DMS153 treated with DMSO at 0.1 percent for 48 hours (cell line): ENCODE data around the gene NUTM1.
"Not testable (repeated sequence)": the region's sequence is repeated elsewhere in the genome, so short reads cannot be mapped to it uniquely, and the experiment has no call there.

Experiments
- DNase-seq: peaks from one replicate; lab custom pipeline; 2025; ENCODE audit not compliant: unreplicated experiment; lab: John Stamatoyannopoulos, UW

NUTM1 gene

GRCh38 chr15:34364041-34364440, 20.9 kb downstream of the NUTM1 start:
- DNase-seq = no peak

GRCh38 chr15:34365091-34365825, 22.1 kb downstream of the NUTM1 start:
- DNase-seq = no peak

GRCh38 chr15:34365836-34366235, 22.7 kb downstream of the NUTM1 start:
- no peak for DNase-seq

DNA sequence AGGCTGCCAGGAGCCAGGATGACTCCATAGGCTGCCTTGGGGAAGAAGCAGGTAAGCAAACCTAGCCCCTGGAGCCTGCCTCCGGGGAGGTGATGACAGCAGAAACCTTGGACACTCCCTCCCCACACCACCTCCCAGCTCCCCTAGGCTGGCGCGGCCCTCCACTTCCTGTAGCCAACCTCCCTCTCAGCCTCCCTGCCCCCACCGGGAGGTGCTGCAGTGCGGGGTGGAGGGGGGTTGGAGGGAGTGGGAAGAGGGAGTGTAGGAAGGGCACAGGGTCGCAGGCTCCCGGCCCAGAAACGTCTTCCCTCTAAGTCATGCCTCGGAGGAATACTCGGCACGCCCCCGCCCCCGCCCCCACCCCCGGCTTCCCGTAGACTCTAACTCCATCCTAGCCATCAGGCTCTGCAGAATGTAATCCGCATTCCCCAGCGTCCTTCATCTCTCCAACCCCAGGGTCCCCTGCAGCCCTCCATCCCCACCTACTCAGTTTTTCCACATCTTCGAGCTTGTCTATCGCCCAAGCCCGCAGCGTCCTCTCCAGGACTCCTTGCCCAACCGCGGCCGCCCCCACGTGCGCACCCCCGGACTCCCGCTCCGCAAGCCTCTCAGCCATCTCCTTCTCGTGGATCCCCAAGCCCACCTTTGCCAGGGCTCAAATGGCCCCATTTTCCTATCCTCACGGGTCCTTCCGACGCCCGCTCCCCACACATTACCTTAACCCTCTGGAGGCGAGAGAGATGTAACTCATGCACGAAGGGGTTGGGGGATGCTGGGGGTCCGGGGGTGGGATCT, 23.4 kb downstream of the NUTM1 start:
- no peak for DNase-seq

DNA sequence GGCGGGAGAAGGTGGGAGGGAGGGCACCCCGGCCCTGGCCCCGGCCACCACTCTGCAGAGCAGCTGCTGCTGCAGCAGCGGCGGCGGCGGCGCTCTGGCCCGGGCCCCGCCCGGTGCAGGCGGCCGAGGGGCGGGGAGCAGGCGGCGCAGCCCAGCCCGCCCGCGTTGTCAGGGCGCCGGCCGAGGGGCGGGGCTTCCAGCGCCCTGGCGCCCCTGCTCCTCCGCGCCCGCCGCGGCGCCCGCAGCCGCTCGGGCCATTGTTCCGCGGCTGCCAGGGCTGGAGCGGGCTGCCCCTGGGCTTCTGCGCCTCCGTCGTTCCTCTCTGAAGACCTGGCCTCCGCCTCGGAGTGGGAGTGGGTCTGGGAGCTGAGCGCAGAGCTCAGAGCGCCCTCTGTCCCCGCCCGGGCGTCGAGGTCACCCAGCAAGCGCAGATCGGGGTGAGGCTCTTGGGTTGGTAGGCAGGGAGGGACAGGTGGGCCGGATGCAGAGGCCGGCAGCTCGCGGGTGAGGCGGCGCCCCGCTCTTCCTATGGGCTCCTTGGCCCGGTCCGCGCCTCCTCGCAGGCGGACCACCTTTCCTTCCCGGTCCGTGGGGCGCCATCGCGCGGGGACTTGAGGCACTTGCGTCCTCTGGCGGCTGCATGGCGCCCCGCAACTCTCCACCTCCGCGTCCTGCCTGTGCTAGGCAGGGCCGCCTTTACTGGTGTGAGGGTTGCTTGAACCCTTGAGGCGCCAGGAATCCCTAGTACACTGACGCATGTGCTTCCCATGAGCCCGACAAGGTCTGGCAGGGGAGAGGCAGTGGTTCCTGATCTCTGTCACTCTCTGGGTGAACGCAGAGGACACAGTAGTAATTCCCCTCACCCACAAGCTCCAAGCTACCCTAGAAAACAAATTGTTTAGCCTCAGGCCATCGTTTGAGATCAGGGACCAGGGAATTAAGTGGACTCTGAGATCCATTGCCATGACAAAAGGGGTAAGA, 24.3 kb downstream of the NUTM1 start, which contains the start of gene LPCAT4:
LPCAT4 (minus strand) TSS at position 96 of the 981 bp plus-strand sequence. CDS start 96 bp downstream, outside the sequence.
- DNase-seq = peak; percentile 45

DNA sequence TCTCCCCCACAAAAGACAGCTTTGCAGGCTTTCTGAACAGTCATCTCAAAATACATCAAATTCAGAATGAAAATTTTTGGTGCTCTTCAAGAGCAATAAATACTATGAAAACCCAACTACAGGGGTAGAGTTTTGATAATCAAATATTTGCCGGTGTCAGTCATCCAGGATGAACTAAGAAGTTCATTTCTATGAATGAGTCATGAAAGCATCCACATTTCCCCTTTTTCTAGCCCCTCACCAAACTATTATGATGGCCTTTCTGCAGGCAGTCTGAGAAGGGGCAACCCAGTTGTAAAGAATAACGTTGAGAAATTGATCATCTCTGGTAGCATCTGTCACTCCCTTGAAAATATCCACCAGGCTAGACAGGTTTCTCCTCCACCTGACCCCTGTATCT, 27.0 kb downstream of the NUTM1 start:
- no peak for DNase-seq

GRCh38 chr15:34370643-34371042, 27.5 kb downstream of the NUTM1 start:
- DNase-seq = no peak

DNA sequence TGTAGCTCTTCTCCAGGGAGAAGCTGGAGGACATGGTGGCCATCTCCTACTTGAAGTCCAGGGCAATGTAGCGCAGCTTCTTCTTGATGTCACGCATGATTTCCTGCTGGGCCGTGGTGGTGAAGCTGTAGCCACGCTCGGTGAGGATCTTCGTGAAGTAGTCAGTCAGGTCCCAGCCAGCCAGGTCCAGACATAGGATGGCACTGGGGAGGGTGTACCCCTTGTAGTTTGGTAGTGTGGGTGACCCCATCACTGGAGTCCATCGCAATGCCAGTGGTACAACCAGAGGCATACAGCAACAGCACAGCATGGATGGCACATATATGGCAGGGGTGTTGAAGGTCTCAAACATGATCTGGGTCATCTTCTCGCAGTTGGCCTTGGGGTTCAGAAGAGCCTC, 30.8 kb downstream of the NUTM1 start:
- no peak for DNase-seq

GRCh38 chr15:34374816-34375215, 31.7 kb downstream of the NUTM1 start:
- no peak for DNase-seq

DNA sequence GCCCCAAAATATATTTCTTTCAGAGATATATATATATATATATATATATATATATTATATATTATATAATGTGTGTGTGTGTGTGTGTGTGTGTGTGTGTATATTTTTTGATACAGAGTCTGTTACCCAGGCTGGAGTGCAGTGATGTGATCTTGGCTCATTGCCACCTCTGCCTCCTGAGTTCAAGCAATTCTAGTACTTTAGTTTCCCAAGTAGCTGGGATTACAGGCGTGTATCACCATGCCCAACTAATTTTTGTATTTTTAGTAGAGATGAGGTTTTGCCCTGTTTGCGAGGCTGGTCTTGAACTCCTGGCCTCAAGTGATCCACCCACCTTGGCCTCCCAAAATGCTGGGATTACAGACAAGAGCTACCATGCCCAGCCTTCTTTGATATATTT, 32.4 kb downstream of the NUTM1 start:
- DNase-seq = not testable (repeated sequence)

- no peak for DNase-seq
These were observed 33.7 kb downstream of the NUTM1 start for GRCh38 chr15:34376856-34377255.

GRCh38 chr15:34380491-34380890, 37.4 kb downstream of the NUTM1 start:
- DNase-seq = not testable (repeated sequence)

DNA sequence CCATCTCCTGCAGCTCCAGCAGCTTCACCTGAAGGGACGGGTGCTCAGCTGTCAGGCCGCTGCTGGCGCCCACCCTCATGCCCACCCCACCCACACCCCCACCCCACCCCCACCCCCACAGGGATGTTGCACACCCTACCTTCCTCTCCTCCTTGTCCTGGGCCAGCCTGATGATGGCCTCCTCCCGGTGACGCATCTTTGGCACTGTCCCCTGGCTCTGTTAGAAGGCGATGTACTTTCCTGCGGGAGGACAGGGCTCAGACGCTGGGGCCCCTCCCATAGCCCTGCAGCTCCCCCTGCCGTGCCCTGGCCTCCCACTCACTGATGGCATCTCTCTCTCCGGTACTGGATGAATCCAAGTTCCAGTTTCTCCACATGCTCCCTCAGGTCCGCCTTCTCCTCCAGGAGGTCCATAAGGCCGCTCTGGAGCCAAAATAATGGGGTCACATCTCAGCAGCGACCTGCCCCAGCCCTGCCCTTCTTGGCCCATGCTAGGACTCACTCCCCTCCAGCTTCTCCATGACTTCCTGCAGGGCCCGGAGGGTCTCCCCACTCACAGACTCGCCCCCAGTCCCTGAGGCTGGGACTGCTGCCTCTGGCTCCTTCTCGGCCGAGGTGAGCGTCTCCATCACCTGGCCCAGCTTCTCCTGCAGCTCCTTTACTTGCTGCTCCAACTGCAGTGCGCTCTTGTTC, 38.9 kb downstream of the NUTM1 start:
- DNase-seq = not testable (repeated sequence)

DNA sequence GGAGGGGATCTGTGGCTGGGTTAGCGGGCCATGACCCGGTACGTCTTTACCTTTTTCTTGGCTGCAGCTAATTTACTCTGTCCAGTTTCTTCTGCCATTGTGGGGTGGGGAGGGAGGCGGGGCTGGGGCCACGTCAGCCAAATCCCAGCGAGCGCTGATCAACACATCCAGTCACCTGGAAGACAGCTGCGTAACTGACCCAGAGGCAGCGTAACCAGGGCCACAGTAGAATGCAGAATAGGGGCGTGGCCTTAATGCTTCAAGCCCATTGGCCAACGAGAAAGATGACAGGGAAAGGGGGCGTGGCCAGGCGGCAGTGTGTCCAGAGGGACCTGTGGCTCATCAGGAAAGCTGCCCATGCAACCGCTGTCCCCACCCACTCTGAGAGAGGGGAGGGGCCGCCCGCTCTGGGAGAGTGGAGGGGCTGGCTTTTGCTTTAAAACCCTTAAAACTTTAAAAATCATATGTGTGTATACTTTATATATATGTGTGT, 46.5 kb downstream of the NUTM1 start:
- DNase-seq = not testable (repeated sequence)

DNA sequence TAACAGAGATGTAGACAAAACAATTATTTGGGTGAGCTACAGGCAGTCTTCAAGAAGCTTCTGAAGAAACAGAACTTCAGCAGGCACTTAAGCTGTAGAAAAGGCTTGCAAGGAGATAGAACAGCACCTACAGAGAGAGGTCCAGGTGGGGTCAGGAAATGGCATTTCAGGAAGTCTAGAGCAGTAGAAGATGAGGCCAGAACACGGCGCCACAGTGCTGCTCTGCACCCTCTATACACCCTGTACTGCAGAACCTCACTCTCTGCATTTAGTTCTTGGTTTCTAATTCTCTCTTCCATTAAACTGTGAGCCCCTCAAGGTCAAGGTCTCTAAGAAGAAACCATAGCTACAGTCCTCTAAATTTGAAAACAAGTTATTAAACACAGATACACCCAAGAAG, 49.9 kb downstream of the NUTM1 start:
- DNase-seq = not testable (repeated sequence)

- DNase-seq = not testable (repeated sequence)
These were observed 54.6 kb downstream of the NUTM1 start for GRCh38 chr15:34397637-34398259.

- DNase-seq = not testable (repeated sequence)
These were observed 60.1 kb downstream of the NUTM1 start for GRCh38 chr15:34403160-34403598.

- not testable (repeated sequence) for DNase-seq
These were observed 60.8 kb downstream of the NUTM1 start for GRCh38 chr15:34403899-34404298.
